Neural progenitor cell (in vitro differentiated cells): Measurements from ENCODE around the gene NDE1. TPM values are rescaled to one million over a fixed set of nuclear protein-coding genes. Genes with fewer than 3 reads are reported as not detected.
"Not testable (repeated sequence)": the region's sequence is repeated elsewhere in the genome, so short reads cannot be mapped to it uniquely, and the experiment has no call there.

Experiments used
- DNase-seq: peaks from one replicate; pipeline ENCODE4 v3.0.0-alpha.2; 2016; ENCODE audit warnings: low spot score
- H2AFZ ChIP-seq: fragments of 200-600 bp; sonication (generic); replicated peaks from 2 replicates; pipeline ENCODE4 v1.6.1; 2016; ENCODE audit warnings: antibody characterized with exemption
- H3F3A ChIP-seq: fragments of 200-600 bp; sonication (generic); 2 replicates; pipeline ENCODE4 v1.6.1; 2016; ENCODE audit warnings: antibody characterized with exemption, low read depth
- H3K27ac ChIP-seq: fragments of 200-600 bp; sonication (generic); 2 replicates; pipeline ENCODE4 v1.5.1; 2016; ENCODE audit warnings: mild to moderate bottlenecking
- H3K27me3 ChIP-seq: fragments of 200-600 bp; sonication (generic); 2 replicates; pipeline ENCODE4 v1.6.1; 2016; ENCODE audit warnings: mild to moderate bottlenecking, moderate library complexity
- H3K36me3 ChIP-seq: fragments of 200-600 bp; sonication (generic); 2 replicates; pipeline ENCODE4 v1.5.1; 2016
- H3K4me1 ChIP-seq: fragments of 200-600 bp; sonication (generic); 2 replicates; pipeline ENCODE4 v1.6.1; 2016; ENCODE audit warnings: mixed run types
- H3K4me2 ChIP-seq: fragments of 200-600 bp; sonication (generic); 2 replicates; pipeline ENCODE4 v1.6.1; 2016
- H3K4me3 ChIP-seq: fragments of 200-600 bp; sonication (generic); 2 replicates; pipeline ENCODE4 v1.5.1; 2016
- H3K79me2 ChIP-seq: fragments of 200-600 bp; sonication (generic); 2 replicates; pipeline ENCODE4 v1.6.1; 2016; ENCODE audit warnings: low read depth
- H3K9ac ChIP-seq: fragments of 200-600 bp; sonication (generic); 2 replicates; pipeline ENCODE4 v1.6.1; 2016
- H3K9me3 ChIP-seq: fragments of 200-600 bp; sonication (generic); 2 replicates; pipeline ENCODE4 v1.5.1; 2016; ENCODE audit warnings: low read depth
- H4K20me1 ChIP-seq: fragments of 200-600 bp; sonication (generic); 2 replicates; pipeline ENCODE4 v1.6.1; 2016; ENCODE audit warnings: low read depth
- H3K27ac Mint-ChIP-seq: 3 replicates; pipeline ENCODE4 v1.8.0; 2021; ENCODE audit warnings: mixed read lengths
- H3K27me3 Mint-ChIP-seq: 2 replicates; pipeline ENCODE4 v1.8.0; 2022; ENCODE audit warnings: low read depth, mild to moderate bottlenecking, inconsistent platforms, moderate library complexity, mixed read lengths; ENCODE audit not compliant: insufficient read depth
- H3K36me3 Mint-ChIP-seq: 3 replicates; pipeline ENCODE4 v1.8.0; 2021; ENCODE audit warnings: mixed read lengths
- H3K4me1 Mint-ChIP-seq: 3 replicates; pipeline ENCODE4 v1.8.0; 2021; ENCODE audit warnings: mixed read lengths
- H3K4me3 Mint-ChIP-seq: 3 replicates; pipeline ENCODE4 v1.8.0; 2021; ENCODE audit warnings: mild to moderate bottlenecking, moderate library complexity, mixed read lengths
- H3K9me3 Mint-ChIP-seq: 3 replicates; pipeline ENCODE4 v1.8.0; 2020; ENCODE audit warnings: mixed read lengths
- CTCF ChIP-seq: fragments of 200-600 bp; sonication (generic); IDR thresholded peaks from 2 replicates; pipeline ENCODE4 v1.5.1; 2017; ENCODE audit warnings: antibody characterized with exemption, mild to moderate bottlenecking
- EZH2 ChIP-seq: fragments of 200-600 bp; sonication (generic); IDR thresholded peaks from 2 replicates; pipeline ENCODE4 v1.6.1; 2017; ENCODE audit warnings: antibody characterized with exemption, mild to moderate bottlenecking, moderate library complexity
- EZH2phosphoT487 ChIP-seq: fragments of 200-600 bp; sonication (generic); IDR thresholded peaks from 2 replicates; pipeline ENCODE4 v1.6.1; 2017; ENCODE audit warnings: antibody characterized with exemption
- total RNA-seq: library from RNA; depleted of rRNA; stranded (reverse); fragments of >200 nt; gene quantifications from 2 replicates; pipeline ENCODE4 v1.2.3, GENCODE V29; 2015; ENCODE audit warnings: low replicate concordance

NDE1 gene
- total RNA-seq, 1 donor from 2014 or later: 85.3 TPM

- DNase-seq: no peak
- Histone ChIP-seq H2AFZ (no peak overlapping the region), H3K4me3 (no peak overlapping the region), H3K4me1 (no peaks in the 10 kb centered on the region), H3K36me3 (no peaks in the 10 kb centered on the region), H4K20me1 (no peaks in the 10 kb centered on the region), H3F3A (no peaks in the 10 kb centered on the region), H3K27ac (no peak overlapping the region), H3K9me3 (no peaks in the 10 kb centered on the region), H3K4me2 (no peak overlapping the region), H3K27me3 (no peaks in the 10 kb centered on the region), H3K9ac (no peak overlapping the region), H3K79me2 (no peaks in the 10 kb centered on the region)
- no peak overlapping the region for H3K4me3 Mint-ChIP-seq
- no peak overlapping the region for H3K27ac Mint-ChIP-seq
- H3K36me3 Mint-ChIP-seq: peaks cover 10% of the 10 kb centered on the region
- peaks cover 10% of the 10 kb centered on the region for H3K4me1 Mint-ChIP-seq
- H3K27me3 Mint-ChIP-seq: peaks cover 4% of the 10 kb centered on the region
- H3K9me3 Mint-ChIP-seq: no peaks in the 10 kb centered on the region
- TF ChIP-seq EZH2 (no peak), EZH2phosphoT487 (no peak), CTCF (no peak)
These were observed 21.6 kb downstream of the NDE1 start for GRCh38 chr16:15671530-15672117.

DNA sequence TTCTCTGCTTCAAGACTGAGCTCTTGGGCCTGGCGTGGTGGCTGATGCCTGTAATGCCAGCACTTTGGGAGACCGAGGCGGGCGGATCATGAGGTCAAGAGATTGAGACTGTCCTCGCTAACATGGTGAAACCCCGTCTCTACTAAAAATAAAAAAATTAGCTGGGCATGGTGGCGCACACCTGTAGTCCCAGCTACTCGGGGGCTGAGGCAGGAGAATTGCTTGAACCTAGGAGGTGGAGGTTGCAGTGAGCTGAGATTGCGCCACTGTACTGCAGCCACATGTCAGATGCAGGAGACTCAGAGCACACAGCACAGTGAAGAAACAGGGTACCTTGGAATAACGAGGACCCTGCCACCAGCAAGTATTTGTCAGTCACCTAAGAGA is 22.1 kb downstream of the NDE1 start:
- H3F3A ChIP-seq, H3K27ac Mint-ChIP-seq, H3K4me3 ChIP-seq, H3K4me1 ChIP-seq, H3K27me3 ChIP-seq, H3K36me3 Mint-ChIP-seq, H3K4me1 Mint-ChIP-seq, H3K9me3 Mint-ChIP-seq, H3K27me3 Mint-ChIP-seq, H3K4me2 ChIP-seq, H3K36me3 ChIP-seq, H3K9ac ChIP-seq, H2AFZ ChIP-seq, H3K4me3 Mint-ChIP-seq, H4K20me1 ChIP-seq, H3K9me3 ChIP-seq, H3K27ac ChIP-seq, H3K79me2 ChIP-seq, DNase-seq: not testable (repeated sequence)

DNA sequence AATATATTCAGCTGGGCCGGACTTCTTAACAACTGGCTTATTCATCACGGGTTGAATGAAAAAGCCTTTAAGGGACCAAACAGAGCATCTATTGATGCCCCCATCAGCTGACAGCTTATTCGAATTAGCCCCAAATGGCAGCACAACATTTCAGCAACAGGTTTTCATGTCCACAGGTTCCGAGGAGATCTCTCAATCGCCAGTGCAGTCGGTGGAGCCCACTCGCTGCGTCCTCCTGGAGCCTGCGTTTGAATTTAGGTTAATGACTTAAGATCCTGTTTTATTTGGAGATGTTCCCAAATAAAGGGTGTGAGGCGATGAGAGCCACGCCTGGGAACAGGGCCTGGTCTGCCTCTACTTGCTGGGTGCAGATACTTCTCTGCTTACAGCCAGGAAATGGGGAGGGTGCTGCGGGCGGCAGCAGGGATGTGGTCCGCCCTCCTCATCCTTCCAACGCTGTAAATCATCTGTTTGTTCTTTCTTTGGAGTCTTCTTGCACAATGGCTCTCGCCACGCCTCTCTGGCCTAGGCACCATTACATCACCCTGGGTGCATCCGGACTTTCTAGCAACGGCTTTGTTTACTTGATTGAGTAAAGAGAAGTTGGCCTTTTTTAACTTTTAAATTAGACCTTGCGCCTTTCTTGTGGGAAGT is 22.6 kb downstream of the NDE1 start:
- Histone ChIP-seq H3F3A (no peaks in the 10 kb centered on the region), H3K27ac (peak overlapping the region; percentile 46), H3K4me2 (no peak overlapping the region), H4K20me1 (no peaks in the 10 kb centered on the region), H3K4me1 (no peaks in the 10 kb centered on the region), H3K9ac (no peak overlapping the region), H3K4me3 (no peak overlapping the region), H2AFZ (no peak overlapping the region), H3K9me3 (no peaks in the 10 kb centered on the region), H3K79me2 (no peaks in the 10 kb centered on the region), H3K36me3 (no peaks in the 10 kb centered on the region), H3K27me3 (no peaks in the 10 kb centered on the region)
- H3K27ac Mint-ChIP-seq: no peak overlapping the region
- peaks cover 10% of the 10 kb centered on the region for H3K4me1 Mint-ChIP-seq
- no peak for DNase-seq
- H3K4me3 Mint-ChIP-seq: no peak overlapping the region
- peaks cover 9% of the 10 kb centered on the region for H3K36me3 Mint-ChIP-seq
- TF ChIP-seq CTCF (no peak), EZH2phosphoT487 (no peak), EZH2 (no peak)
- H3K9me3 Mint-ChIP-seq: no peaks in the 10 kb centered on the region
- H3K27me3 Mint-ChIP-seq: peaks cover 4% of the 10 kb centered on the region

- no peaks in the 10 kb centered on the region for H3K9me3 Mint-ChIP-seq
- no peak overlapping the region for H3K27ac ChIP-seq
- no peak overlapping the region for H3K4me3 Mint-ChIP-seq
- peaks cover 10% of the 10 kb centered on the region for H3K4me1 Mint-ChIP-seq
- no peaks in the 10 kb centered on the region for H3K27me3 ChIP-seq
- peaks cover 14% of the 10 kb centered on the region for H3K36me3 Mint-ChIP-seq
- no peaks in the 10 kb centered on the region for H3K9me3 ChIP-seq
- H3K4me1 ChIP-seq: no peaks in the 10 kb centered on the region
- H3K4me3 ChIP-seq: no peak overlapping the region
- H2AFZ ChIP-seq: no peak overlapping the region
- H3F3A ChIP-seq: no peaks in the 10 kb centered on the region
- no peaks in the 10 kb centered on the region for H3K79me2 ChIP-seq
- no peak for DNase-seq
- no peak overlapping the region for H3K27ac Mint-ChIP-seq
- peaks cover 4% of the 10 kb centered on the region for H3K27me3 Mint-ChIP-seq
- TF ChIP-seq EZH2 (no peak), CTCF (no peak), EZH2phosphoT487 (no peak)
- H4K20me1 ChIP-seq: no peaks in the 10 kb centered on the region
- no peak overlapping the region for H3K4me2 ChIP-seq
- no peaks in the 10 kb centered on the region for H3K36me3 ChIP-seq
- H3K9ac ChIP-seq: no peak overlapping the region
These were observed 24.5 kb downstream of the NDE1 start for GRCh38 chr16:15674571-15674970.
